Vagina (tissue), 2 donors: Measurements from ENCODE around the gene GNG10. TPM values are rescaled to one million over a fixed set of nuclear protein-coding genes. Genes with fewer than 3 reads are reported as not detected.
"Not testable (repeated sequence)": the region's sequence is repeated elsewhere in the genome, so short reads cannot be mapped to it uniquely, and the experiment has no call there.

Source experiments
- DNase-seq, 2 donors: peaks; one replicate each; pipeline ENCODE4 v3.0.0-alpha.2; 2017; ENCODE audit errors: extremely low spot score in 2 of 2
- H3K27ac ChIP-seq: fragments of 200-600 bp; sonication (generic); one replicate; pipeline ENCODE4 v1.5.1; 2019
- H3K27me3 ChIP-seq: fragments of 200-600 bp; sonication (generic); one replicate; pipeline ENCODE4 v1.5.1; 2019
- H3K36me3 ChIP-seq, 2 donors: fragments of 200-600 bp; sonication (generic); one replicate each; pipeline ENCODE4 v1.5.1; 2017 to 2019
- H3K4me1 ChIP-seq: fragments of 200-600 bp; sonication (generic); one replicate; pipeline ENCODE4 v1.5.1; 2019
- H3K4me3 ChIP-seq, 2 donors: fragments of 200-600 bp; sonication (generic); 1 replicate in 1 of 2; 2 replicates in 1 of 2; pipeline ENCODE4 v1.5.1; 2016 to 2019
- H3K9me3 ChIP-seq: fragments of 200-600 bp; sonication (generic); one replicate; pipeline ENCODE4 v1.5.1; 2019
- POLR2A ChIP-seq, 2 donors: fragments of 450-650 bp; IDR thresholded peaks; one replicate each; pipeline ENCODE4 v1.6.1; 2017; ENCODE audit warnings: antibody characterized with exemption in 2 of 2, mild to moderate bottlenecking in 2 of 2, moderate library complexity in 2 of 2
- POLR2AphosphoS5 ChIP-seq, 2 donors: sonication (generic); formaldehyde crosslinking; IDR thresholded peaks; one replicate each; pipeline ENCODE4 v1.9.0; 2017; ENCODE audit warnings: antibody characterized with exemption in 2 of 2, mild to moderate bottlenecking in 2 of 2, low read depth in 1 of 2; ENCODE audit not compliant: insufficient read depth in 1 of 2
- intact Hi-C: fragments of 100-400 bp; cut with DNase I; formaldehyde crosslinking; loops from one replicate; pipeline ENCODE4 v1.15.1; 2023
- total RNA-seq: library from RNA; depleted of rRNA; stranded (reverse); fragments of >200 nt; gene quantifications from one replicate; pipeline ENCODE4 v1.2.3, GENCODE V29; 2016
- TF ChIP-seq, protein P1 (sequence below), 3 experiments: fragments of 450-650 bp in 2 of 3; fragments of 200-600 bp in 1 of 3; sonication (generic) in 1 of 3; IDR thresholded peaks; one replicate each; pipeline ENCODE4 v1.5.1; 2017 to 2019; ENCODE audit warnings: antibody characterized with exemption in 3 of 3, mild to moderate bottlenecking in 2 of 3, moderate library complexity in 2 of 3

GNG10 gene
- total RNA-seq, 1 donor from 2014 or later, result 35.6 TPM

GRCh38 chr9:111662576-111663300 is 1.3 kb downstream of the GNG10 start:
- peak overlapping the region; percentile 60 for H3K27ac ChIP-seq
- H3K36me3 ChIP-seq, result peaks cover 0 to 8% of the 10 kb centered on the region in 2 donors
- peak overlapping the region; percentile 59 to 95 for H3K4me3 ChIP-seq
- TF ChIP-seq POLR2AphosphoS5 (IDR thresholded peaks at IDR 0.05; ENCODE audit: insufficient read depth in 1 of 2, low read depth in 1 of 2), result no peak
- TF ChIP-seq, protein P1, sequence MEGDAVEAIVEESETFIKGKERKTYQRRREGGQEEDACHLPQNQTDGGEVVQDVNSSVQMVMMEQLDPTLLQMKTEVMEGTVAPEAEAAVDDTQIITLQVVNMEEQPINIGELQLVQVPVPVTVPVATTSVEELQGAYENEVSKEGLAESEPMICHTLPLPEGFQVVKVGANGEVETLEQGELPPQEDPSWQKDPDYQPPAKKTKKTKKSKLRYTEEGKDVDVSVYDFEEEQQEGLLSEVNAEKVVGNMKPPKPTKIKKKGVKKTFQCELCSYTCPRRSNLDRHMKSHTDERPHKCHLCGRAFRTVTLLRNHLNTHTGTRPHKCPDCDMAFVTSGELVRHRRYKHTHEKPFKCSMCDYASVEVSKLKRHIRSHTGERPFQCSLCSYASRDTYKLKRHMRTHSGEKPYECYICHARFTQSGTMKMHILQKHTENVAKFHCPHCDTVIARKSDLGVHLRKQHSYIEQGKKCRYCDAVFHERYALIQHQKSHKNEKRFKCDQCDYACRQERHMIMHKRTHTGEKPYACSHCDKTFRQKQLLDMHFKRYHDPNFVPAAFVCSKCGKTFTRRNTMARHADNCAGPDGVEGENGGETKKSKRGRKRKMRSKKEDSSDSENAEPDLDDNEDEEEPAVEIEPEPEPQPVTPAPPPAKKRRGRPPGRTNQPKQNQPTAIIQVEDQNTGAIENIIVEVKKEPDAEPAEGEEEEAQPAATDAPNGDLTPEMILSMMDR (IDR thresholded peaks at IDR 0.05), result no peak
- TF ChIP-seq POLR2A (IDR thresholded peaks at IDR 0.05), result no peak
- no peak for DNase-seq
- peaks cover 11% of the 10 kb centered on the region for H3K4me1 ChIP-seq
- intact Hi-C loops, result no loop called here
- H3K27me3 ChIP-seq, result no peaks in the 10 kb centered on the region
- no peaks in the 10 kb centered on the region for H3K9me3 ChIP-seq

- Histone ChIP-seq H3K4me1 (peaks cover 11% of the 10 kb centered on the region), H3K36me3 (peaks cover 0 to 11% of the 10 kb centered on the region in 2 donors), H3K27ac (no peak overlapping the region), H3K4me3 (no peak overlapping the region), H3K9me3 (no peaks in the 10 kb centered on the region), H3K27me3 (no peaks in the 10 kb centered on the region)
- intact Hi-C loops, result no loop called here
- no peak for DNase-seq
- TF ChIP-seq, protein P1 (IDR thresholded peaks at IDR 0.05), result no peak
- TF ChIP-seq POLR2A (IDR thresholded peaks at IDR 0.05), result no peak
- TF ChIP-seq POLR2AphosphoS5 (IDR thresholded peaks at IDR 0.05; ENCODE audit: insufficient read depth in 1 of 2, low read depth in 1 of 2), result no peak
Measured at GRCh38 chr9:111663301-111663823, 2.0 kb downstream of the GNG10 start.

DNA sequence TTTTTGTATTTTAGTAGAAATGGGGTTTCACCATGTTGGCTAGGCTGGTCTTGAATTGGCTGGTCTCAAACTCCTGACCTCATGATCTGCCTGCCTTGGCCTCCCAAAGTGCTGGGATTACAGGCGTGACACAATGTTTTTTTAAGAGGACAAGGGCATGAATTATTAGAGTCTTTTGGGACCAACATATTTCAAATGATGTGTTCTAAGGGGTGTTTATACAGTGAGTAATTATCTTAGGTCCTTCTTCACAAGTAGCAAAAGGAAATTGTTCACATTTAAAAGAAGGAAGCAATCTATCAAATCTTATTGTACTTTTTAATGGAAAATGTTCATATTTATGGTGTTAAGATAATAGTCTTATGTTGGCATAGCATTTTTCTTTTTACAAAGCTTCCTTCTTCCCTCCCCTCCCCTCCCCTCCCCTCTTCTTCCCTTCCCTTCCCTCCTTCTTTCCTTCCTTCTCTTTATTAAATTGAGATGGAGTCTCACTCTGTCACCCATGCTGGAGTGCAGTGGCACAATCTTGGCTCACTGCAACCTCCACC is 6.7 kb downstream of the GNG10 start:
- H3K4me1 ChIP-seq, result peaks cover 1% of the 10 kb centered on the region
- no peaks in the 10 kb centered on the region for H3K27me3 ChIP-seq
- H3K27ac ChIP-seq, result no peak overlapping the region
- peaks cover 0 to 16% of the 10 kb centered on the region in 2 donors for H3K36me3 ChIP-seq
- H3K9me3 ChIP-seq, result no peaks in the 10 kb centered on the region
- intact Hi-C loops, result no loop called here
- DNase-seq, result no peak
- TF ChIP-seq POLR2A (IDR thresholded peaks at IDR 0.05) (no peak), POLR2AphosphoS5 (IDR thresholded peaks at IDR 0.05; ENCODE audit: insufficient read depth in 1 of 2, low read depth in 1 of 2) (no peak)
- TF ChIP-seq, protein P1 (IDR thresholded peaks at IDR 0.05), result no peak
- H3K4me3 ChIP-seq, result no peak overlapping the region

GRCh38 chr9:111668601-111669000 is 7.2 kb downstream of the GNG10 start:
- H3K4me3 ChIP-seq, DNase-seq, intact Hi-C loops, H3K9me3 ChIP-seq, H3K27me3 ChIP-seq, H3K4me1 ChIP-seq, H3K27ac ChIP-seq: not testable (repeated sequence)
- peaks cover 0 to 16% of the 10 kb centered on the region in 2 donors for H3K36me3 ChIP-seq

DNA sequence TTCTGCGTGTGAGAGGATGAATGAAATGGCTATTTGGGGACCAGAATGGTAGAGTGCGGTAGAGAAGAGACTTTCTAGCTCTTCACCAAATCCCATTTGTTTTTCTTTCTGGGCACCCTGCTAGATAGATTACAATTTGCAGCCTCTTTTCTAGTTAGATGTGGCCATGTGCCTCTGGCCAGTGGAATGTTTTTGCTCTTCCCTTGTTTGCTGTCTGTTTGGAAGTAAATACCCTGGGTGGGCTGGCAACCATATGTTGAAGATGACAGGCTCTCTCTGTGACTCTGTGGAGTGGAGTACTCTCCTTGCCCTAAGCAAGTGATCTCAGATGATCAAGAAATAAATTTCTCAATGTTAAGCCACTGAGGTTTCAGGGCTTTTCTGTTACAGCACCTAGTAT is 12.9 kb downstream of the GNG10 start:
- no peaks in the 10 kb centered on the region for H3K4me1 ChIP-seq
- no peak for TF ChIP-seq POLR2A (IDR thresholded peaks at IDR 0.05)
- no peak for TF ChIP-seq POLR2AphosphoS5 (IDR thresholded peaks at IDR 0.05; ENCODE audit: insufficient read depth in 1 of 2, low read depth in 1 of 2)
- TF ChIP-seq, protein P1 (IDR thresholded peaks at IDR 0.05), result no peak
- H3K27ac ChIP-seq, result no peak overlapping the region
- no peaks in the 10 kb centered on the region for H3K27me3 ChIP-seq
- H3K9me3 ChIP-seq, result no peaks in the 10 kb centered on the region
- no peak overlapping the region for H3K4me3 ChIP-seq
- intact Hi-C loops, result no loop called here
- peaks cover 0 to 5% of the 10 kb centered on the region in 2 donors for H3K36me3 ChIP-seq
- no peak for DNase-seq
